Endothelial cell (in vitro differentiated cells): ENCODE data around the gene STRA8. TPM values are rescaled to one million over a fixed set of nuclear protein-coding genes. Genes with fewer than 3 reads are reported as not detected.
A peak's percentile ranks its signal among the peaks of the same experiment; 100 is the strongest.
"Not testable (repeated sequence)": the region's sequence is repeated elsewhere in the genome, so short reads cannot be mapped to it uniquely, and the experiment has no call there.

Source experiments
- DNase-seq: peaks from one replicate; pipeline ENCODE4 v3.0.0; 2021; ENCODE audit warnings: low spot score
- H3K27ac Mint-ChIP-seq: one replicate; pipeline ENCODE4 v1.8.0; 2021; ENCODE audit warnings: mixed read lengths, inconsistent platforms; ENCODE audit not compliant: unreplicated experiment
- H3K27me3 Mint-ChIP-seq: one replicate; pipeline ENCODE4 v1.8.0; 2021; ENCODE audit warnings: mild to moderate bottlenecking, moderate library complexity, mixed read lengths, inconsistent platforms; ENCODE audit not compliant: unreplicated experiment
- H3K36me3 Mint-ChIP-seq: one replicate; pipeline ENCODE4 v1.8.0; 2021; ENCODE audit warnings: mild to moderate bottlenecking, low read depth, mixed read lengths, inconsistent platforms; ENCODE audit not compliant: unreplicated experiment
- H3K4me1 Mint-ChIP-seq: one replicate; pipeline ENCODE4 v1.8.0; 2021; ENCODE audit warnings: mild to moderate bottlenecking, mixed read lengths, inconsistent platforms; ENCODE audit not compliant: unreplicated experiment
- H3K4me3 Mint-ChIP-seq: one replicate; pipeline ENCODE4 v1.8.0; 2021; ENCODE audit warnings: mild to moderate bottlenecking, mixed read lengths, inconsistent platforms; ENCODE audit not compliant: unreplicated experiment
- H3K9me3 Mint-ChIP-seq: one replicate; pipeline ENCODE4 v1.8.0; 2021; ENCODE audit warnings: mixed read lengths, inconsistent platforms; ENCODE audit not compliant: unreplicated experiment
- total RNA-seq: library from RNA; stranded (reverse); fragmentation: NEBNext Ultra II Directional; extraction: Animal tissue kit (Norgen Biotek cat#: 25700); gene quantifications from one replicate; pipeline ENCODE4 v1.2.1, GENCODE V29; 2021; ENCODE audit not compliant: unreplicated experiment
- TF ChIP-seq, protein P1 (sequence below): fragments of 200-600 bp; sonication (generic); IDR thresholded peaks from one replicate; pipeline ENCODE4 v1.5.0; 2021; ENCODE audit warnings: antibody characterized with exemption; ENCODE audit not compliant: unreplicated experiment

The STRA8 gene
- total RNA-seq, 1 donor from 2014 or later = not detected

- no peak overlapping the region for H3K4me3 Mint-ChIP-seq
- DNase-seq = no peak
- peaks cover 3% of the 10 kb centered on the region for H3K27me3 Mint-ChIP-seq
- H3K36me3 Mint-ChIP-seq = peaks cover 10% of the 10 kb centered on the region
- peaks cover 18% of the 10 kb centered on the region for H3K4me1 Mint-ChIP-seq
- TF ChIP-seq, protein P1, sequence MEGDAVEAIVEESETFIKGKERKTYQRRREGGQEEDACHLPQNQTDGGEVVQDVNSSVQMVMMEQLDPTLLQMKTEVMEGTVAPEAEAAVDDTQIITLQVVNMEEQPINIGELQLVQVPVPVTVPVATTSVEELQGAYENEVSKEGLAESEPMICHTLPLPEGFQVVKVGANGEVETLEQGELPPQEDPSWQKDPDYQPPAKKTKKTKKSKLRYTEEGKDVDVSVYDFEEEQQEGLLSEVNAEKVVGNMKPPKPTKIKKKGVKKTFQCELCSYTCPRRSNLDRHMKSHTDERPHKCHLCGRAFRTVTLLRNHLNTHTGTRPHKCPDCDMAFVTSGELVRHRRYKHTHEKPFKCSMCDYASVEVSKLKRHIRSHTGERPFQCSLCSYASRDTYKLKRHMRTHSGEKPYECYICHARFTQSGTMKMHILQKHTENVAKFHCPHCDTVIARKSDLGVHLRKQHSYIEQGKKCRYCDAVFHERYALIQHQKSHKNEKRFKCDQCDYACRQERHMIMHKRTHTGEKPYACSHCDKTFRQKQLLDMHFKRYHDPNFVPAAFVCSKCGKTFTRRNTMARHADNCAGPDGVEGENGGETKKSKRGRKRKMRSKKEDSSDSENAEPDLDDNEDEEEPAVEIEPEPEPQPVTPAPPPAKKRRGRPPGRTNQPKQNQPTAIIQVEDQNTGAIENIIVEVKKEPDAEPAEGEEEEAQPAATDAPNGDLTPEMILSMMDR = no peak
- no peak overlapping the region for H3K27ac Mint-ChIP-seq
- H3K9me3 Mint-ChIP-seq = no peaks in the 10 kb centered on the region
Observed at GRCh38 chr7:135208102-135208793, 25.4 kb upstream of the STRA8 start.

DNA sequence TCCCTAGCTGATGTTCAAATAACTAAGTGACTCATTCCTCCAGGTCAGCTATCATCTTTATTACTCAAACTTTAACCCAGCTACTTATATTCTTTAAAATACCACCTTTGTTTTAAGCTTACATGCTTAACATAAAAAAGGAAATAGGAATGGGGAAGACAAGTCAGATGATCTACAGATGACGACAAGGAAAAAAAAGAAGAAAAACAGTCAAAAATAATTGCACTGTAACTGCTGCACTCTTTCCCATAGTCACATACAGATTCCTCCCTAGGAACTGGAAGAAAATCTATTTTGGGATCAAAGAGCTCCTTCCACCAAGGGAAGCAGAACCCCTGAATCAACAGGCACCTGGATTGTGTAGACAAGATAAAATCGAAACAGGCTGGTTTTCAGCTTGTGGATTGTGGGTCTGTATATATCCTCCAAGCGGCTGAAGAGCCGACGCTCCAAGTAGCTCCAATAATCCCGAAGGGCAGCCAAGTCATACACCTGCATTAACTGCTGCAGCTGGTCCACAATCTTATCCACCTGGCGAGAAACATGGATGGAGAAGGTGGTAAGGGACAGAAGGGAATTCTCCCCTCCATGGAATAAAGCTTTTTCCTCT, 24.3 kb upstream of the STRA8 start:
- DNase-seq = no peak
- Mint-ChIP-seq H3K27ac (no peak overlapping the region), H3K4me3 (no peak overlapping the region), H3K27me3 (peaks cover 3% of the 10 kb centered on the region), H3K4me1 (peaks cover 9% of the 10 kb centered on the region), H3K36me3 (no peaks in the 10 kb centered on the region), H3K9me3 (no peaks in the 10 kb centered on the region)
- TF ChIP-seq, protein P1 = no peak

DNA sequence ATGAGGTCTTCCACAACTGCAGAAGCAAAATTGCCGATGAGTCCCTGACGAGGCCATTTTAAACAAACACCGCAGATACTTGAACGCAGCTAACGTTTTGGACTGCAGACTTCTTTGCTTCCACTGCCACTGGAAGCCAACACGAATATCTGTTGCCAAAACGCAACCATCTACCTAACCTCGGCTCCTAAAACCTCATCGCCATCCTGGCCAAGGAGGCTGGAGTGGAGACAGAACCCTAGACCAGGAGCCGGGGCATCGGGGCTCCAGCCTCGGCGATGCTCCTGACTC, 22.8 kb upstream of the STRA8 start:
- H3K4me1 Mint-ChIP-seq = peaks cover 9% of the 10 kb centered on the region
- no peak for DNase-seq
- TF ChIP-seq, protein P1 = no peak
- no peaks in the 10 kb centered on the region for H3K27me3 Mint-ChIP-seq
- no peaks in the 10 kb centered on the region for H3K36me3 Mint-ChIP-seq
- no peaks in the 10 kb centered on the region for H3K9me3 Mint-ChIP-seq
- no peak overlapping the region for H3K27ac Mint-ChIP-seq
- H3K4me3 Mint-ChIP-seq = peak overlapping the region; percentile 95

GRCh38 chr7:135211179-135211945, 22.3 kb upstream of the STRA8 start, which contains the start of gene WDR91:
Gene WDR91 (minus strand): TSS chr7:135211526. CDS start chr7:135211502, 24 bp downstream.
- peak within 1 kb of the TSS; percentile 95 for H3K4me3 Mint-ChIP-seq
- no peaks in the 10 kb centered on the region for H3K36me3 Mint-ChIP-seq
- peak within 1 kb of the TSS; percentile 61 for H3K27ac Mint-ChIP-seq
- peak; percentile 98 for DNase-seq
- no peaks in the 10 kb centered on the region for H3K9me3 Mint-ChIP-seq
- H3K4me1 Mint-ChIP-seq = peaks cover 9% of the 10 kb centered on the region
- TF ChIP-seq, protein P1 = no peak
- no peaks in the 10 kb centered on the region for H3K27me3 Mint-ChIP-seq

- H3K4me3 Mint-ChIP-seq = peak overlapping the region; percentile 87
- not testable (repeated sequence) for DNase-seq, H3K36me3 Mint-ChIP-seq, H3K27ac Mint-ChIP-seq, H3K27me3 Mint-ChIP-seq, H3K4me1 Mint-ChIP-seq, H3K9me3 Mint-ChIP-seq
Observed at GRCh38 chr7:135211946-135212685, 21.5 kb upstream of the STRA8 start.
